Measurements from ENCODE around the gene HS1BP3. TPM values are rescaled to one million over a fixed set of nuclear protein-coding genes. Genes with fewer than 3 reads are reported as not detected.
A peak's percentile ranks its signal among the peaks of the same experiment; 100 is the strongest.

The HS1BP3 gene
- total and polyA plus RNA-seq, 2 of the 13 experiments (the other 11 are each of a cell fraction or from before 2014, with no cell fraction given), result 15.2 to 22.0 TPM

- TF ChIP-seq ZNF512 (CRISPR knock-in tag; IDR thresholded peaks at IDR 0.05) (no peak), ELF3 (CRISPR knock-in tag; IDR thresholded peaks at IDR 0.05) (peak; percentile 95), ZKSCAN5 (CRISPR knock-in tag; IDR thresholded peaks at IDR 0.05) (0 out of 2 replicates have a peak, but pooled peaks have one; percentile 23), RFX1 (IDR thresholded peaks at IDR 0.05) (peak; percentile 93), DNMT3B (CRISPR knock-in tag; conservative IDR thresholded peaks at IDR 0.05) (0 out of 2 replicates have a peak, but pooled peaks have one; percentile 31), ZNF841 (CRISPR knock-in tag; IDR thresholded peaks at IDR 0.05; ENCODE audit: borderline replicate concordance) (no peak), TRAFD1 (CRISPR knock-in tag; IDR thresholded peaks at IDR 0.05; ENCODE audit: borderline replicate concordance) (peak; percentile 89; the same call in 1 of the 2 replicates), GATAD2A (CRISPR knock-in tag; IDR thresholded peaks at IDR 0.05) (peak; percentile 97), SMAD3 (CRISPR knock-in tag; IDR thresholded peaks at IDR 0.05) (peak; percentile 66; the same call in 1 of the 2 replicates), ZSCAN20 (CRISPR knock-in tag; IDR thresholded peaks at IDR 0.05; ENCODE audit: borderline replicate concordance) (peak; percentile 61; the same call in 1 of the 2 replicates), ZSCAN29 (CRISPR knock-in tag; conservative IDR thresholded peaks at IDR 0.05) (no peak; the same call in 1 of the 2 replicates), MEIS2 (CRISPR knock-in tag; IDR thresholded peaks at IDR 0.05) (peak; percentile 96), AGO1 (IDR thresholded peaks at IDR 0.05; ENCODE audit: low read depth, low read length, poor library complexity, severe bottlenecking) (no peak), FLYWCH1 (CRISPR knock-in tag; IDR thresholded peaks at IDR 0.05) (peak; percentile 31; the same call in 1 of the 2 replicates), LCORL (IDR thresholded peaks at IDR 0.05) (peak; percentile 95), LCORL (CRISPR knock-in tag; IDR thresholded peaks at IDR 0.05) (peak; percentile 99), SRSF4 (IDR thresholded peaks at IDR 0.05; ENCODE audit: low read depth, low read length, poor library complexity, severe bottlenecking) (no peak), ZNF691 (CRISPR knock-in tag; IDR thresholded peaks at IDR 0.05; ENCODE audit: borderline replicate concordance, low read depth) (peak; percentile 57; the same call in 1 of the 2 replicates), ATF1 (CRISPR knock-in tag; IDR thresholded peaks at IDR 0.05) (no peak; the same call in 1 of the 2 replicates), RFXAP (CRISPR knock-in tag; IDR thresholded peaks at IDR 0.05; ENCODE audit: borderline replicate concordance) (peak; percentile 89; the same call in 1 of the 2 replicates), SUZ12 (IDR thresholded peaks at IDR 0.05; ENCODE audit: low read depth, low read length) (no peak), REXO4 (CRISPR knock-in tag; IDR thresholded peaks at IDR 0.05; ENCODE audit: borderline replicate concordance) (no peak), SP4 (CRISPR knock-in tag; IDR thresholded peaks at IDR 0.05) (peak; percentile 70), ZNF747 (CRISPR knock-in tag; IDR thresholded peaks at IDR 0.05; ENCODE audit: borderline replicate concordance) (peak; percentile 97), ZNF552 (CRISPR knock-in tag; IDR thresholded peaks at IDR 0.05; ENCODE audit: borderline replicate concordance) (peak; percentile 93; the same call in 1 of the 2 replicates), ZNF790 (CRISPR knock-in tag; IDR thresholded peaks at IDR 0.05; ENCODE audit: borderline replicate concordance) (no peak), NFE2L2 (IDR thresholded peaks at IDR 0.05; ENCODE audit: low read length) (peak; percentile 2; the same call in 1 of the 2 replicates), ZNF3 (CRISPR knock-in tag; IDR thresholded peaks at IDR 0.05) (peak; percentile 74), ZNF879 (CRISPR knock-in tag; IDR thresholded peaks at IDR 0.05) (no peak)
Measured at GRCh38 chr2:20611077-20611843, 39.6 kb downstream of the HS1BP3 start (continued).

Data from HepG2 (cell line).